IMR-90 (cell line): ENCODE measurements around the gene IKZF3. TPM values are rescaled to one million over a fixed set of nuclear protein-coding genes. Genes with fewer than 3 reads are reported as not detected.

Experiments used
- ATAC-seq: fragments of 200-7000 bp; cut with Tn5 transposase; 2 replicates; pipeline ENCODE4 v1.9.1; 2020; ENCODE audit warnings: low read depth, mild to moderate bottlenecking, moderate library complexity
- BruUV-seq: library from RNA; stranded (reverse); fragments of 400-500 nt; replicated peaks from 2 replicates; lab custom pipeline; 2021; lab: Mats Ljungman, UMichigan
- CTCF ChIA-PET: fragments of 300-600 bp; formaldehyde crosslinking; extraction: SDS; loops from one replicate; lab custom pipeline; 2021; ENCODE audit warnings: antibody characterized with exemption; lab: Yijun Ruan, JAX
- POLR2A ChIA-PET: fragments of 300-600 bp; sonication (Branson Sonifier 250); formaldehyde crosslinking; loops from one replicate; lab custom pipeline; 2022; ENCODE audit warnings: antibody characterized with exemption; ENCODE audit not compliant: unreplicated experiment; lab: Charles Lee
- DNase-seq: peaks from one replicate; pipeline ENCODE4 v3.0.0; 2013
- H2AFZ ChIP-seq: replicated peaks from 2 replicates; pipeline ENCODE3; 2013; ENCODE audit warnings: low read length, mild to moderate bottlenecking; ENCODE audit not compliant: poor library complexity
- H2AK5ac ChIP-seq: 2 replicates; pipeline ENCODE4 v1.6.1; 2013; ENCODE audit warnings: low read depth, low read length, inconsistent platforms
- H2AK9ac ChIP-seq: replicated peaks from 2 replicates; pipeline ENCODE3; 2013; ENCODE audit warnings: mild to moderate bottlenecking, low read depth, low read length, moderate library complexity; ENCODE audit not compliant: poor library complexity
- H2BK120ac ChIP-seq: 2 replicates; pipeline ENCODE4 v1.6.1; 2013; ENCODE audit warnings: low read depth, low read length, inconsistent platforms
- H2BK15ac ChIP-seq: 3 replicates; pipeline ENCODE4 v1.6.1; 2013; ENCODE audit warnings: low read depth, low read length, inconsistent platforms
- H2BK20ac ChIP-seq: 2 replicates; pipeline ENCODE4 v1.6.1; 2013; ENCODE audit warnings: low read depth, mild to moderate bottlenecking, inconsistent platforms, low read length, moderate library complexity
- H2BK5ac ChIP-seq: 2 replicates; pipeline ENCODE4 v1.6.1; 2013; ENCODE audit warnings: mild to moderate bottlenecking, low read depth, low read length, inconsistent platforms; ENCODE audit not compliant: poor library complexity, severe bottlenecking
- H3K14ac ChIP-seq: replicated peaks from 2 replicates; pipeline ENCODE4 v1.6.1; 2013; ENCODE audit warnings: low read depth, low read length, inconsistent platforms
- H3K18ac ChIP-seq: 2 replicates; pipeline ENCODE4 v1.6.1; 2013; ENCODE audit warnings: low read depth, low read length, control low read depth
- H3K23ac ChIP-seq: 2 replicates; pipeline ENCODE4 v1.6.1; 2013; ENCODE audit warnings: low read depth, low read length, inconsistent platforms
- H3K27ac ChIP-seq: 2 replicates; pipeline ENCODE4 v1.5.1; 2013; ENCODE audit warnings: mild to moderate bottlenecking, control low read depth, low read length; ENCODE audit not compliant: insufficient read depth
- H3K27me3 ChIP-seq: 2 replicates; pipeline ENCODE4 v1.6.1; 2013; ENCODE audit warnings: low read length; ENCODE audit not compliant: control insufficient read depth, insufficient read depth
- H3K36me3 ChIP-seq: 2 replicates; pipeline ENCODE4 v1.6.1; 2013; ENCODE audit warnings: low read length, mixed read lengths; ENCODE audit not compliant: control insufficient read depth, insufficient read depth
- H3K4ac ChIP-seq: 2 replicates; pipeline ENCODE4 v1.6.1; 2013; ENCODE audit warnings: low read depth, low read length, inconsistent platforms
- H3K4me1 ChIP-seq: 2 replicates; pipeline ENCODE4 v1.6.1; 2013; ENCODE audit warnings: low read length, mixed read lengths; ENCODE audit not compliant: control insufficient read depth, insufficient read depth
- H3K4me2 ChIP-seq: 2 replicates; pipeline ENCODE4 v1.6.1; 2013; ENCODE audit warnings: low read depth, mild to moderate bottlenecking, control low read depth, low read length, moderate library complexity
- H3K4me3 ChIP-seq: 2 replicates; pipeline ENCODE4 v1.5.1; 2013; ENCODE audit warnings: low read depth, mild to moderate bottlenecking, control low read depth, low read length, moderate library complexity; ENCODE audit not compliant: insufficient read depth
- H3K56ac ChIP-seq: 2 replicates; pipeline ENCODE4 v1.6.1; 2013; ENCODE audit warnings: low read length, inconsistent platforms; ENCODE audit not compliant: insufficient read depth; ENCODE audit errors: extremely low read depth
- H3K79me1 ChIP-seq, 2 experiments: 2 replicates each; pipeline ENCODE4 v1.6.1; 2013; ENCODE audit warnings: low read length in 2 of 2, inconsistent platforms in 1 of 2, low read depth in 1 of 2
- H3K9ac ChIP-seq: 2 replicates; pipeline ENCODE4 v1.6.1; 2013; ENCODE audit warnings: low read depth, low read length, control low read depth
- H3K9me1 ChIP-seq: 2 replicates; pipeline ENCODE4 v1.6.1; 2013; ENCODE audit warnings: low read length, inconsistent platforms; ENCODE audit not compliant: insufficient read depth
- H3K9me3 ChIP-seq: 2 replicates; pipeline ENCODE4 v1.6.1; 2013; ENCODE audit warnings: low read length; ENCODE audit not compliant: control insufficient read depth, insufficient read depth
- H4K20me1 ChIP-seq: 2 replicates; pipeline ENCODE4 v1.6.1; 2013; ENCODE audit warnings: low read length, inconsistent platforms; ENCODE audit not compliant: insufficient read depth
- H4K5ac ChIP-seq: 2 replicates; pipeline ENCODE4 v1.6.1; 2013; ENCODE audit warnings: mild to moderate bottlenecking, low read depth, low read length, control low read depth
- H4K8ac ChIP-seq, 2 experiments: 2 replicates each; pipeline ENCODE4 v1.6.1; 2013; ENCODE audit warnings: low read depth in 2 of 2, low read length in 2 of 2, control low read depth in 1 of 2, inconsistent platforms in 1 of 2
- H4K91ac ChIP-seq: 2 replicates; pipeline ENCODE4 v1.6.1; 2013; ENCODE audit warnings: low read depth, low read length, inconsistent platforms; ENCODE audit not compliant: insufficient read depth
- CHD1 ChIP-seq: IDR thresholded peaks from 2 replicates; pipeline ENCODE4 v1.6.1; 2012; ENCODE audit warnings: low read depth, low read length, improper control_type of control experiment
- WGBS, 2 experiments: methylation state at CpG; one replicate each; pipeline versions ENCODE4 v1.1.5 to v1.1.7; 2013; ENCODE audit warnings: missing lambda C conversion rate in 2 of 2; ENCODE audit not compliant: insufficient read length in 1 of 2; ENCODE audit errors: extremely low coverage in 2 of 2; 5-methylcytosine and 5-hydroxymethylcytosine counted together
- dilution Hi-C: fragments of 300-500 bp; cut with HindIII; formaldehyde crosslinking; loops from one replicate; pipeline ENCODE4 v1.14.3; 2018; ENCODE audit warnings: low sequenced_read_pairs; ENCODE audit not compliant: unreplicated experiment
- in situ Hi-C: fragments of 300-500 bp; cut with MboI; formaldehyde crosslinking; loops from 3 replicates; pipeline ENCODE4 v1.14.3; 2019; ENCODE audit warnings: low sequenced_read_pairs, inconsistent platforms, mixed read lengths
- intact Hi-C: fragments of 100-400 bp; cut with micrococcal nuclease; formaldehyde crosslinking; loops from 2 replicates; pipeline ENCODE4 v1.10.0; 2022
- polyA plus RNA-seq, 3 experiments: library from polyadenylated mRNA; depleted of rRNA; stranded (reverse); fragments of >200 nt; gene quantifications; 2 replicates each; pipeline ENCODE4 v1.2.3, GENCODE V29; 2012; ENCODE audit warnings: low replicate concordance in 1 of 3
- total RNA-seq: library from RNA; depleted of rRNA; stranded (reverse); fragments of >200 nt; gene quantifications from 2 replicates; pipeline ENCODE4 v1.2.3, GENCODE V29; 2012
- TF ChIP-seq, protein P1 (sequence below): fragments of 150-350 bp; IDR thresholded peaks from 2 replicates; pipeline ENCODE4 v1.6.1; 2017; ENCODE audit warnings: mild to moderate bottlenecking, antibody characterized with exemption, low read length, low read depth

Gene IKZF3
- total and polyA plus RNA-seq, 2 of the 4 experiments (the other 2 are of a cell fraction) = not detected

- BruUV-seq = no TSS peak
- H3K4me2 ChIP-seq = no peak overlapping the region
- no peak overlapping the region for H4K91ac ChIP-seq
- ATAC-seq (no peak), DNase-seq (no peak)
- no peak overlapping the region for H2BK5ac ChIP-seq
- H4K5ac ChIP-seq = no peak overlapping the region
- peaks cover 29% of the 10 kb centered on the region for H3K27me3 ChIP-seq
- H3K4me3 ChIP-seq = no peak overlapping the region
- H4K8ac ChIP-seq = no peak overlapping the region
- dilution Hi-C loops = no loop called here
- H2AK9ac ChIP-seq = no peak overlapping the region
- CTCF ChIA-PET = no interaction called here
- in situ Hi-C loops = no loop called here
- H3K36me3 ChIP-seq = no peaks in the 10 kb centered on the region
- no peak overlapping the region for H2BK15ac ChIP-seq
- H3K9me3 ChIP-seq = no peaks in the 10 kb centered on the region
- TF ChIP-seq, protein P1, sequence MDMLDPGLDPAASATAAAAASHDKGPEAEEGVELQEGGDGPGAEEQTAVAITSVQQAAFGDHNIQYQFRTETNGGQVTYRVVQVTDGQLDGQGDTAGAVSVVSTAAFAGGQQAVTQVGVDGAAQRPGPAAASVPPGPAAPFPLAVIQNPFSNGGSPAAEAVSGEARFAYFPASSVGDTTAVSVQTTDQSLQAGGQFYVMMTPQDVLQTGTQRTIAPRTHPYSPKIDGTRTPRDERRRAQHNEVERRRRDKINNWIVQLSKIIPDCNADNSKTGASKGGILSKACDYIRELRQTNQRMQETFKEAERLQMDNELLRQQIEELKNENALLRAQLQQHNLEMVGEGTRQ = no peak
- TF ChIP-seq CHD1 = no peak
- 0 out of 2 replicates have a peak, but pooled peaks cover 7% of the 10 kb centered on the region for H3K9me1 ChIP-seq
- H3K56ac ChIP-seq = no peak overlapping the region
- peaks cover 16% of the 10 kb centered on the region; the same call in 1 of the 2 replicates for H3K4me1 ChIP-seq
- no peaks in the 10 kb centered on the region for H3K79me1 ChIP-seq
- H3K18ac ChIP-seq = no peak overlapping the region
- H3K9ac ChIP-seq = no peak overlapping the region
- no peak overlapping the region for H3K23ac ChIP-seq
- H3K4ac ChIP-seq = no peak overlapping the region
- peak overlapping the region; percentile 70 for H2AFZ ChIP-seq
- H4K20me1 ChIP-seq = no peaks in the 10 kb centered on the region
- H2BK120ac ChIP-seq = no peak overlapping the region
- H2AK5ac ChIP-seq = no peak overlapping the region
- no CpG with 5 or more reads among the region's 13 CpGs for WGBS, 2 experiments
- POLR2A ChIA-PET = no interaction called here
- intact Hi-C loops = no loop called here
- H3K27ac ChIP-seq = no peak overlapping the region
- H3K14ac ChIP-seq = no peak overlapping the region
- H2BK20ac ChIP-seq = no peak overlapping the region
Measured at GRCh38 chr17:39737206-39737759, 126.8 kb downstream of the IKZF3 start.
